Measurements from ENCODE around the gene TAP2.
A peak's percentile ranks its signal among the peaks of the same experiment; 100 is the strongest.

The TAP2 gene

GRCh38 chr6:32853541-32854375, 15.2 kb upstream of the TAP2 start, which contains the start of the genes PSMB9 and TAP1:
TSS of gene PSMB9 (plus strand) at chr6:32854192. CDS start at chr6:32854230, 38 bp downstream.
TSS of gene TAP1 (minus strand) at chr6:32853704. CDS start at chr6:32853636, 68 bp downstream.
- TF ChIP-seq CTCF (IDR thresholded peaks at IDR 0.05; ENCODE audit: low read depth, low read length, missing control alignments) = peak; percentile 77
- peak; percentile 77 for DNase-seq (ENCODE audit: low read depth)
- peak within 1 kb of the TSS; percentile 93 for H3K4me3 ChIP-seq (ENCODE audit: low read depth, low read length)
- in situ Hi-C loops (cut with HindIII; ENCODE audit: low sequenced_read_pairs) = no loop called here

DNA sequence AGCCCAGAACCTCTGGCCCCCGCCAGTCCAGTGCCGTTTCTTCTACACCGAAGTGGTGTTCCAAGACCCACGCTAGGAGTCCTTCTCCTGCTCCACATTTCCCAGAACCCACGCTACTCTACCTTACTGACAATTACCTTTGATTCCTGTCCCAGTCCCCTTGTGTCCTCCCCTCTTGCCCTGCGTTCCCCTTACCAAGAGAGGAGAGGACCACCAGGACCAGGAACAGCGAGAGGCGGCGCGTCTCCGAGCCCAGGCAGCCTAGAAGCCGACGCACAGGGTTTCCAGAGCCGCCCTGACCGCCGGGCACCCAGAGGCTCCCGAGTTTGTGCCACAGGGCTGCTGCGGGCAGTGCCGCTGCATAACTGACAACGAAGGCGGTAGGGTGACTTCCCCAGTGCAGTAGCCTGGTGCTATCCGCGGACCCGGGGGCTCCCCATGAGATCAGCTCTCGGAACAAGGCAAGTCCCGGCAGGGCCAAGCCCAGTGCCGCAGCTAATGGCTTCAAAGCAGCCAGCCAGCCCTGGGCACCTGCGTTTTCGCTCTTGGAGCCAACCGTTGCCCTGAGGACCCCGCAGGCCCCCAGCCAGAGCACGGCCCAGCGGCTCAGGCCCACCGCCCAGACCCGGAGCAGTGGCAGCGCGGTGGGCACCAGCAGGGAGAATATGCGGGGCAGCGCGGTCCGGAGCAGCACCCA, 14.5 kb upstream of the TAP2 start:
- DNase-seq (ENCODE audit: low read depth) = no peak
- in situ Hi-C loops (cut with HindIII; ENCODE audit: low sequenced_read_pairs) = no loop called here
- TF ChIP-seq CTCF (IDR thresholded peaks at IDR 0.05; ENCODE audit: low read depth, low read length, missing control alignments) = no peak
- H3K4me3 ChIP-seq (ENCODE audit: low read depth, low read length) = peak overlapping the region; percentile 93

GRCh38 chr6:32852018-32852843, 13.7 kb upstream of the TAP2 start:
- in situ Hi-C loops (cut with HindIII; ENCODE audit: low sequenced_read_pairs) = no loop called here
- no peak for DNase-seq (ENCODE audit: low read depth)
- peak overlapping the region; percentile 93 for H3K4me3 ChIP-seq (ENCODE audit: low read depth, low read length)
- no peak for TF ChIP-seq CTCF (IDR thresholded peaks at IDR 0.05; ENCODE audit: low read depth, low read length, missing control alignments)

- in situ Hi-C loops (cut with HindIII; ENCODE audit: low sequenced_read_pairs) = no loop called here
- DNase-seq (ENCODE audit: low read depth) = no peak
- no peak for TF ChIP-seq CTCF (IDR thresholded peaks at IDR 0.05; ENCODE audit: low read depth, low read length, missing control alignments)
- no peak overlapping the region for H3K4me3 ChIP-seq (ENCODE audit: low read depth, low read length)
Observed at GRCh38 chr6:32851025-32851424, 12.5 kb upstream of the TAP2 start.

- no peak for TF ChIP-seq CTCF (IDR thresholded peaks at IDR 0.05; ENCODE audit: low read depth, low read length, missing control alignments)
- H3K4me3 ChIP-seq (ENCODE audit: low read depth, low read length) = no peak overlapping the region
- no peak for DNase-seq (ENCODE audit: low read depth)
- in situ Hi-C loops (cut with HindIII; ENCODE audit: low sequenced_read_pairs) = loop anchor here (10.0 kb wide), 1 partner anchor 126 kb away; no protein-coding TSS in a partner anchor
Observed at GRCh38 chr6:32849126-32849525, 10.6 kb upstream of the TAP2 start.

DNA sequence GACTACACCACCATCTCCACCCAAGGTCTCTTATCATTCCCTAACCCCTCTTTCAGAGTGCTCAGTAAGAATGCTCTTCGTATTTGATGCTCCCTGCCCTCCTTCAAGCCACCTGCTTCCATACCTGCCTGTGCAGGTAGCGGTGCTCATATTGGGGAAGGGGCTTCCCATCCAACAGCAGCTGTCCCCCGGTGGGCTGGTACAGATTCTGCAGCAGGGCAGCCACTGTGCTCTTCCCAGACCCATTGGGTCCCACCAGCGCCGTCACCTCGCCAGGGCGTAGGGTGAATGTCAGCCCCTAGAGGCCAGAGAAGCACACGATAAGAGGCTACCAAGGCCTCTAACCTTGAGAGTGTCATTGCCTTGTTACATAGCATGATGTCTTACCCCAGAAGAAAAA, 9.3 kb upstream of the TAP2 start:
- DNase-seq (ENCODE audit: low read depth) = no peak
- H3K4me3 ChIP-seq (ENCODE audit: low read depth, low read length) = no peak overlapping the region
- no peak for TF ChIP-seq CTCF (IDR thresholded peaks at IDR 0.05; ENCODE audit: low read depth, low read length, missing control alignments)
- in situ Hi-C loops (cut with HindIII; ENCODE audit: low sequenced_read_pairs) = loop anchor here (10.0 kb wide), 1 partner anchor 127 kb away; no protein-coding TSS in a partner anchor
